ENCODE measurements around the gene RCAN1.

The RCAN1 gene

DNA sequence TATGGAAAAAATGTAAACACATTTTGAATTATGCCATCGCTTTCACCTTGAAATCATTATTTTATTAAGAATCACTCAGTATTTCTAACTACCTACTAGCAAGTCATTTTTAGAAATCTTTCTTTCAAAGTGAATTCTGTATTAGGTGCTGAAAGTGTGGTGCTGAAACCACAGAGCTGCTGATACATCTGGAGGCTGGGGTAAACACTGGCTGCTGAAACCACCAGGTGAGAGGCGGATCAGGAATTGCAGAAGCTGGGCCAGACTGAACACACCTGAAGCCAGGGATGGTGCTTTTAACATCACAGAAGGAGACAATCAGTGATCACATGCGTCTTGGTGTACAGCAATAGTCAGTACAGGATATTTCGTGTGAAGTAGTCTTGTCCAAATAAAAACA, 60.7 kb downstream of the RCAN1 start:
- Histone ChIP-seq H3K27me3 (ENCODE audit: insufficient read depth, low read length) (no peaks in the 10 kb centered on the region), H3K4me1 (ENCODE audit: control insufficient read depth, insufficient read depth, low read length, unreplicated experiment) (peaks cover 16% of the 10 kb centered on the region), H3K79me2 (ENCODE audit: control insufficient read depth, insufficient read depth, low read length, unreplicated experiment) (no peaks in the 10 kb centered on the region), H3K36me3 (ENCODE audit: insufficient read depth, low read length) (no peaks in the 10 kb centered on the region), H2AFZ (ENCODE audit: low read length, unreplicated experiment) (no peak overlapping the region), H3K27ac (ENCODE audit: low read depth, low read length) (peak overlapping the region; percentile 88; the same call in 1 of the 2 replicates), H3K4me3 (ENCODE audit: low read depth, low read length) (no peak overlapping the region)

DNA sequence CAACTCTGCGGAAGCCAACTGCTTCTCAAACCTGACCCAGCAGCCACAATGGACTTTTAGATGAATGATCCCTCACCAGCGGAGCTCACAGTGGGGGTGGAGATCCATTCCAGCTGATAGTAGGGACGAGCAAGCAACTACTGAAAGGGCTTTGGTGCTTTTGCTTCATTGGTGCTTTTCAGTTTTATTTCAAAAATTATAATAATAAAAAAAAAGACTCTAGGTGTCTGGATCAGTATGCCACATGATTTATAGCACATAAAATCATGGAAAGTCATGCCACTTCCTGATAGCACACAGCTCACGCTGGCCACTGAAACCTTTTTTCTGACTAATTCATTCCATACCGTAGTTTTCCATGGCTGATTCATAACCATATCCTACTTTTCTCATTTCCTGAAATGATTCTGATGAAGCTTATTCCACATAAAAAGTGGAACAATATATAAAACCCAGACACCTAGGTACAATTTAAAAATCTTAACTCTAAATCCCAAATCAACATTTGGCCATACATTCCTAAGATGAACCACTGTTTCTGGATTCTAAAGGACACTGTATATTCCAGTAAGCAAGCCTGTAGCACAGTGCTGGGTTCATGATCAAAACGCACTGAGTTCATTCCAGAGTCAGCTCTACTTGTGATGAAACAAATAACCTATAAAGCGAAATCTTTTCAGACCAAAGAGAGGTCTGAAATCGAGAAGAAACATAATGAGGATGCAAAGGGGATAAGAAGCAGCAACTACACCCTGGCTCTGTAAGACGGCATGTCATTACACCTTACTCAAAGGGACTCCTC, 61.6 kb downstream of the RCAN1 start:
- peak overlapping the region; percentile 36; the same call in 1 of the 2 replicates for H3K4me3 ChIP-seq (ENCODE audit: low read depth, low read length)
- peak overlapping the region; percentile 63 for H2AFZ ChIP-seq (ENCODE audit: low read length, unreplicated experiment)
- no peaks in the 10 kb centered on the region for H3K36me3 ChIP-seq (ENCODE audit: insufficient read depth, low read length)
- H3K27ac ChIP-seq (ENCODE audit: low read depth, low read length) = peak overlapping the region; percentile 88
- H3K79me2 ChIP-seq (ENCODE audit: control insufficient read depth, insufficient read depth, low read length, unreplicated experiment) = no peaks in the 10 kb centered on the region
- H3K4me1 ChIP-seq (ENCODE audit: control insufficient read depth, insufficient read depth, low read length, unreplicated experiment) = peaks cover 16% of the 10 kb centered on the region
- H3K27me3 ChIP-seq (ENCODE audit: insufficient read depth, low read length) = no peaks in the 10 kb centered on the region

- no peaks in the 10 kb centered on the region for H3K27me3 ChIP-seq (ENCODE audit: insufficient read depth, low read length)
- H3K4me3 ChIP-seq (ENCODE audit: low read depth, low read length) = peak overlapping the region; percentile 28; the same call in 1 of the 2 replicates
- H2AFZ ChIP-seq (ENCODE audit: low read length, unreplicated experiment) = peak overlapping the region; percentile 63
- H3K36me3 ChIP-seq (ENCODE audit: insufficient read depth, low read length) = no peaks in the 10 kb centered on the region
- peak overlapping the region; percentile 88 for H3K27ac ChIP-seq (ENCODE audit: low read depth, low read length)
- peaks cover 16% of the 10 kb centered on the region for H3K4me1 ChIP-seq (ENCODE audit: control insufficient read depth, insufficient read depth, low read length, unreplicated experiment)
- H3K79me2 ChIP-seq (ENCODE audit: control insufficient read depth, insufficient read depth, low read length, unreplicated experiment) = no peaks in the 10 kb centered on the region
Observed at GRCh38 chr21:34552360-34553098, 62.4 kb downstream of the RCAN1 start.

GRCh38 chr21:34550182-34550799, 64.6 kb downstream of the RCAN1 start:
- H3K27ac ChIP-seq (ENCODE audit: low read depth, low read length) = no peak overlapping the region
- no peaks in the 10 kb centered on the region for H3K27me3 ChIP-seq (ENCODE audit: insufficient read depth, low read length)
- no peaks in the 10 kb centered on the region for H3K79me2 ChIP-seq (ENCODE audit: control insufficient read depth, insufficient read depth, low read length, unreplicated experiment)
- H2AFZ ChIP-seq (ENCODE audit: low read length, unreplicated experiment) = no peak overlapping the region
- peaks cover 24% of the 10 kb centered on the region for H3K4me1 ChIP-seq (ENCODE audit: control insufficient read depth, insufficient read depth, low read length, unreplicated experiment)
- H3K4me3 ChIP-seq (ENCODE audit: low read depth, low read length) = no peak overlapping the region
- H3K36me3 ChIP-seq (ENCODE audit: insufficient read depth, low read length) = no peaks in the 10 kb centered on the region

GRCh38 chr21:34548781-34549376, 66.0 kb downstream of the RCAN1 start:
- no peak overlapping the region for H3K4me3 ChIP-seq (ENCODE audit: low read depth, low read length)
- H2AFZ ChIP-seq (ENCODE audit: low read length, unreplicated experiment) = no peak overlapping the region
- H3K4me1 ChIP-seq (ENCODE audit: control insufficient read depth, insufficient read depth, low read length, unreplicated experiment) = peaks cover 38% of the 10 kb centered on the region
- H3K27ac ChIP-seq (ENCODE audit: low read depth, low read length) = no peak overlapping the region
- no peaks in the 10 kb centered on the region for H3K79me2 ChIP-seq (ENCODE audit: control insufficient read depth, insufficient read depth, low read length, unreplicated experiment)
- no peaks in the 10 kb centered on the region for H3K27me3 ChIP-seq (ENCODE audit: insufficient read depth, low read length)
- no peaks in the 10 kb centered on the region for H3K36me3 ChIP-seq (ENCODE audit: insufficient read depth, low read length)

GRCh38 chr21:34546542-34546941, 68.4 kb downstream of the RCAN1 start:
- Histone ChIP-seq H3K79me2 (ENCODE audit: control insufficient read depth, insufficient read depth, low read length, unreplicated experiment) (no peaks in the 10 kb centered on the region), H3K4me3 (ENCODE audit: low read depth, low read length) (no peak overlapping the region), H3K27me3 (ENCODE audit: insufficient read depth, low read length) (no peaks in the 10 kb centered on the region), H2AFZ (ENCODE audit: low read length, unreplicated experiment) (no peak overlapping the region), H3K27ac (ENCODE audit: low read depth, low read length) (no peak overlapping the region), H3K4me1 (ENCODE audit: control insufficient read depth, insufficient read depth, low read length, unreplicated experiment) (peaks cover 25% of the 10 kb centered on the region), H3K36me3 (ENCODE audit: insufficient read depth, low read length) (no peaks in the 10 kb centered on the region)

DNA sequence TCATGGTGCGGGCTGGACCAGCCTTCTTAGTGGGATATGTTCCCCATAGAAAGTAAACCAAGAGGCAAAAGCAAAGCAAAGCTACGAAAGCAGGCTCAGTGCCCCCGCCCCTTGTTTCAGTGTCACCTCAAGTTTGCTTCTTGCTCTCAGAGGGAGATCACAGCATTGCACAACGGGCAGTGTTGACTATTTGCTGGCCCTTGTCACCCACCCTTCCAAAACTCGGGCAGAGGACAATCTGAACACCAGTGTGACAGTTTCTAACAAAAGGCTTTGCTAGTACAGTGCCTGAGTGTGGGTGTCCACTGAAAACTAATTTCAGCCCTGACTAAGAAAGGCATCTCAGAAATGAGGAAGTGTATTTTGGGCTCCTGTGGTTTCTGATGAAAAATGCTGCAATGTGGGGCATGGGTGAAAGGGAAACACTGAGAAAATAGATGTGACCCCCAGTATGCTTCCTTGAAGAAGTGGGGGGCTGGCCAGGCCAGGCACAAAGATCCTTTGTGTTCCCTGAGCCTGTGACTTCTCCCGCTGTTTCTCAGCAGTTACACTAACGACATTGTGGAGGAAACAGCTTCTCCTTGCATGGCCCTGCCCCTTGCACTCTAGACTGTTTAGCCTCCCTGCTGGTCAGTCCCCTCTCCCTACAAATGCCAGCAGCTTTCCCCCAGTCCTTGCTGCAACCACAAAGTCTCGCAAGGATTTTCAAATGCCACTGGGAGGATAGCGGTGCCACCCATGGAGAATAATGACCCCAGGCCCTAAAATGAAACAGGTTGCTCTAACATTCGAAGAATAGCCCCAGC, 69.6 kb downstream of the RCAN1 start:
- H3K27me3 ChIP-seq (ENCODE audit: insufficient read depth, low read length) = no peaks in the 10 kb centered on the region
- H3K4me1 ChIP-seq (ENCODE audit: control insufficient read depth, insufficient read depth, low read length, unreplicated experiment) = peaks cover 25% of the 10 kb centered on the region
- H3K4me3 ChIP-seq (ENCODE audit: low read depth, low read length) = peak overlapping the region; percentile 35
- no peaks in the 10 kb centered on the region for H3K79me2 ChIP-seq (ENCODE audit: control insufficient read depth, insufficient read depth, low read length, unreplicated experiment)
- H3K36me3 ChIP-seq (ENCODE audit: insufficient read depth, low read length) = no peaks in the 10 kb centered on the region
- peak overlapping the region; percentile 71 for H2AFZ ChIP-seq (ENCODE audit: low read length, unreplicated experiment)
- H3K27ac ChIP-seq (ENCODE audit: low read depth, low read length) = peak overlapping the region; percentile 32

DNA sequence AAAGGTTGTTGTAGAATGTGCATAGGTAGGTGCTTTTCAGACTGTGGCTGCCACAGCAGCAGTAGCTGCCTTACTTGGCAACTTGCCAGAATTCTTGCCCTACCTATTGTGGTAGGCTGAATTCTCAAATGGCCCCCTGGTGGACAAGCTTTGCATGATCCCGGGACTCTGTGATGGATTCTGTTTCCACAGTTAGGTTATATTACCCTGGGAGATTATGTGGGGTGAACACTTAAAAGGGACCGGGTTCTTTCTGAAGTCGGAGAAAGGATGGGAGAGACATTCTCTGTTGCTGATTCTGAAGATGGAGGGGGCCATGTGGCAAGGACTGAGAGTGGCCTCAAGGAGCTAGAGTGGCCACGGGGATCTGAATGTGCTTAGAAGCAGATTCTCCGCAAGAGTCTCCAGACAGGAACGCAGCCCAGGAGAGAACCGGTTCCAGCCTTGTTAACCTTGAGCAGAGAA, 70.8 kb downstream of the RCAN1 start:
- Histone ChIP-seq H3K27ac (ENCODE audit: low read depth, low read length) (no peak overlapping the region), H3K4me1 (ENCODE audit: control insufficient read depth, insufficient read depth, low read length, unreplicated experiment) (peaks cover 25% of the 10 kb centered on the region), H3K4me3 (ENCODE audit: low read depth, low read length) (no peak overlapping the region), H2AFZ (ENCODE audit: low read length, unreplicated experiment) (no peak overlapping the region), H3K27me3 (ENCODE audit: insufficient read depth, low read length) (no peaks in the 10 kb centered on the region), H3K36me3 (ENCODE audit: insufficient read depth, low read length) (no peaks in the 10 kb centered on the region), H3K79me2 (ENCODE audit: control insufficient read depth, insufficient read depth, low read length, unreplicated experiment) (no peaks in the 10 kb centered on the region)

DNA sequence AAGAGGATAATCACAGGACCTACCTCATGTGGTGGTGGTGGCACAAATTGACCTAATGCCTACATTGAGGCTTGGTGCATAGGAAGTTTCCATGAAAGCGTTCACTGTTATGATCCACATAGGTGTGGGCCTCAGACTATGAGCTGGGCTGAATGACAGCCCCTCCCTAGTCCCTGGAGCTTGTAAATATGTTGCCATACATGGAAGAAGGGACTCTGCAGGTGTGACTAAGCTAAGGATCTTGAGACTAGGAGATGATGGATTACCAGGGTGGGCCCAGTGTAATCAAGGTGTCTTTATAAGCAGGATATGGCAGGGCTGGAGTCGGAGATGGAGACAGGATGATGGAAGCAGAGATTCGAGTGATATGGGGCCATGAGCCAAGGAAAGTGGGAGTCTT, 71.9 kb downstream of the RCAN1 start:
- H3K36me3 ChIP-seq (ENCODE audit: insufficient read depth, low read length) = no peaks in the 10 kb centered on the region
- H2AFZ ChIP-seq (ENCODE audit: low read length, unreplicated experiment) = no peak overlapping the region
- peaks cover 25% of the 10 kb centered on the region for H3K4me1 ChIP-seq (ENCODE audit: control insufficient read depth, insufficient read depth, low read length, unreplicated experiment)
- no peak overlapping the region for H3K27ac ChIP-seq (ENCODE audit: low read depth, low read length)
- no peaks in the 10 kb centered on the region for H3K79me2 ChIP-seq (ENCODE audit: control insufficient read depth, insufficient read depth, low read length, unreplicated experiment)
- no peak overlapping the region for H3K4me3 ChIP-seq (ENCODE audit: low read depth, low read length)
- no peaks in the 10 kb centered on the region for H3K27me3 ChIP-seq (ENCODE audit: insufficient read depth, low read length)

- Histone ChIP-seq H2AFZ (ENCODE audit: low read length, unreplicated experiment) (no peak overlapping the region), H3K36me3 (ENCODE audit: insufficient read depth, low read length) (no peaks in the 10 kb centered on the region), H3K4me1 (ENCODE audit: control insufficient read depth, insufficient read depth, low read length, unreplicated experiment) (peaks cover 26% of the 10 kb centered on the region), H3K4me3 (ENCODE audit: low read depth, low read length) (no peak overlapping the region), H3K27me3 (ENCODE audit: insufficient read depth, low read length) (no peaks in the 10 kb centered on the region), H3K27ac (ENCODE audit: low read depth, low read length) (no peak overlapping the region), H3K79me2 (ENCODE audit: control insufficient read depth, insufficient read depth, low read length, unreplicated experiment) (no peaks in the 10 kb centered on the region)
Observed at GRCh38 chr21:34540206-34540605, 74.7 kb downstream of the RCAN1 start.

Data from ACC112 (cell line).